GM19035 (cell line): ENCODE measurements around the gene PPP1CA.
"Not testable (repeated sequence)": the region's sequence is repeated elsewhere in the genome, so short reads cannot be mapped to it uniquely, and the experiment has no call there.

ENCODE experiments used
- ATAC-seq: cut with Tn5 transposase; IDR thresholded peaks from one replicate; pipeline ENCODE4 v1.9.1; 2021; ENCODE audit not compliant: unreplicated experiment

PPP1CA gene

GRCh38 chr11:67435031-67435726 lies 33.5 kb upstream of the PPP1CA start:
- no peak for ATAC-seq

GRCh38 chr11:67434395-67434881 lies 32.8 kb upstream of the PPP1CA start:
- no peak for ATAC-seq

- no peak for ATAC-seq
Observed at GRCh38 chr11:67433536-67434394, 32.1 kb upstream of the PPP1CA start.

- ATAC-seq = no peak
Observed at GRCh38 chr11:67432655-67433349, 31.1 kb upstream of the PPP1CA start.

GRCh38 chr11:67431346-67432249 lies 29.9 kb upstream of the PPP1CA start:
- ATAC-seq = no peak

GRCh38 chr11:67429722-67430121 lies 28.1 kb upstream of the PPP1CA start:
- ATAC-seq = no peak

GRCh38 chr11:67429038-67429668 lies 27.5 kb upstream of the PPP1CA start:
- no peak for ATAC-seq

GRCh38 chr11:67428052-67429001 lies 26.7 kb upstream of the PPP1CA start, which contains the start of gene RPS6KB2:
RPS6KB2 (plus strand) TSS chr11:67428494; CDS start chr11:67428546, 52 bp downstream.
- peak; percentile 88 for ATAC-seq

- ATAC-seq = not testable (repeated sequence)
Observed at GRCh38 chr11:67427364-67427859, 25.8 kb upstream of the PPP1CA start.

GRCh38 chr11:67423891-67424613 lies 22.4 kb upstream of the PPP1CA start:
- no peak for ATAC-seq

GRCh38 chr11:67423466-67423865 lies 21.8 kb upstream of the PPP1CA start:
- no peak for ATAC-seq

GRCh38 chr11:67422891-67423290 lies 21.2 kb upstream of the PPP1CA start:
- ATAC-seq = no peak

GRCh38 chr11:67421430-67422031 lies 19.9 kb upstream of the PPP1CA start:
- no peak for ATAC-seq

- ATAC-seq = peak; percentile 85
Observed at GRCh38 chr11:67420646-67421429, 19.2 kb upstream of the PPP1CA start.

- ATAC-seq = no peak
Observed at GRCh38 chr11:67420147-67420645, 18.5 kb upstream of the PPP1CA start.

GRCh38 chr11:67419325-67420049 lies 17.8 kb upstream of the PPP1CA start:
- no peak for ATAC-seq
